Measurements from ENCODE around the gene RHCG. TPM values are rescaled to one million over a fixed set of nuclear protein-coding genes. Genes with fewer than 3 reads are reported as not detected.

The RHCG gene
- total and polyA plus RNA-seq, 2 of the 13 experiments (the other 11 are each of a cell fraction or from before 2014, with no cell fraction given): not detected

DNA sequence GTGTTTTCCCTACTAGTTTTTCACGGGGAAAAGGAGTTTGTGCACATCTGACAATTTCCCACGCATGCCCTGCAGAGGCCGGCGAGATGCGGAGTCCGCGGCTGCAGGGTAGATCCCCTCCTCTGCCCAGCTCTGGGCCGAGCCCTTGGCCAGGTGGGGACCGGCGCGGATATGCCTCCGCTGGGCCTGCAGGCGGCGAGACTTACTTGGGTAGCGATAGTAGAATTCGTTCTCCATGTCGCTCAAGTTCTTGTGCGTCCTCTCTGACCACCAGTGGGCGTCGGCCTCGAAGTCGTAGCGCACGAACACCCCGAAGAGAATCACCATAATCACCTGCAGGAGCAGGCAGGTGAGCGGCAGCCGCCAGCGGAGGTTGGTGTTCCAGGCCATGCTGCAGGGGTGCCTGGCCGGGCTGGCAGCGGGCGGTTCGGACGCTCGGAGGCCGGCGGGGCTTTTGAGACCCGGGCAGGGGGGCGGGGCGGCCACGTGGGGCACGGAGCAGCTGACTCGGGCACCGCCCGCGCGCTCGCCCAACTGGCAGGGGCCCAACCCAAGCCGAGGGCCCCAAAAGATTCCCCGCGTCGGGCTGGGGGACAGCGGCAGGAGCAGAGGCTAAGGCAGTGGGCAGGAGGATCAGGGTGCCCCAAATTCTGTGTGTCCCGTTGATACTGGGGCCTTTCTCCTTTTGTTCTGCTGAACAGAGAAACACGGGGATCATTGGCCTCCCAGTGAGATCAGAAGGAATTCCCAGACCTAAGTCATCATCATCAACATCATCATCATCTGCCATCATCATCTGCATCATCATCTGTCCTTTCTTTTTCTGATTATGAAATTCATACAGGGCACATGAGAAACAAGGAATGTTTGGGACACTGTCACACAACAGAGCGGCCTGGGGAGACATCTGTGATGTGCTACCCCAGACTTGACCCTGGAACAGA, at the start of gene RHCG (continued):
- TF ChIP-seq, protein P1, sequence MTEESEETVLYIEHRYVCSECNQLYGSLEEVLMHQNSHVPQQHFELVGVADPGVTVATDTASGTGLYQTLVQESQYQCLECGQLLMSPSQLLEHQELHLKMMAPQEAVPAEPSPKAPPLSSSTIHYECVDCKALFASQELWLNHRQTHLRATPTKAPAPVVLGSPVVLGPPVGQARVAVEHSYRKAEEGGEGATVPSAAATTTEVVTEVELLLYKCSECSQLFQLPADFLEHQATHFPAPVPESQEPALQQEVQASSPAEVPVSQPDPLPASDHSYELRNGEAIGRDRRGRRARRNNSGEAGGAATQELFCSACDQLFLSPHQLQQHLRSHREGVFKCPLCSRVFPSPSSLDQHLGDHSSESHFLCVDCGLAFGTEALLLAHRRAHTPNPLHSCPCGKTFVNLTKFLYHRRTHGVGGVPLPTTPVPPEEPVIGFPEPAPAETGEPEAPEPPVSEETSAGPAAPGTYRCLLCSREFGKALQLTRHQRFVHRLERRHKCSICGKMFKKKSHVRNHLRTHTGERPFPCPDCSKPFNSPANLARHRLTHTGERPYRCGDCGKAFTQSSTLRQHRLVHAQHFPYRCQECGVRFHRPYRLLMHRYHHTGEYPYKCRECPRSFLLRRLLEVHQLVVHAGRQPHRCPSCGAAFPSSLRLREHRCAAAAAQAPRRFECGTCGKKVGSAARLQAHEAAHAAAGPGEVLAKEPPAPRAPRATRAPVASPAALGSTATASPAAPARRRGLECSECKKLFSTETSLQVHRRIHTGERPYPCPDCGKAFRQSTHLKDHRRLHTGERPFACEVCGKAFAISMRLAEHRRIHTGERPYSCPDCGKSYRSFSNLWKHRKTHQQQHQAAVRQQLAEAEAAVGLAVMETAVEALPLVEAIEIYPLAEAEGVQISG (CRISPR knock-in tag; IDR thresholded peaks at IDR 0.05): peak; percentile 65
- TF ChIP-seq CREB1 (IDR thresholded peaks at IDR 0.05) (peak; percentile 62), CREB1 (CRISPR knock-in tag; IDR thresholded peaks at IDR 0.05) (no peak), ZNF816 (CRISPR knock-in tag; IDR thresholded peaks at IDR 0.05; ENCODE audit: borderline replicate concordance) (no peak), ZNF790 (CRISPR knock-in tag; IDR thresholded peaks at IDR 0.05; ENCODE audit: borderline replicate concordance) (no peak), CEBPG (CRISPR knock-in tag; IDR thresholded peaks at IDR 0.05) (0 out of 2 replicates have a peak, but pooled peaks have one; percentile 15), ZNF329 (CRISPR knock-in tag; IDR thresholded peaks at IDR 0.05; ENCODE audit: low read depth) (no peak), ZNF749 (CRISPR knock-in tag; IDR thresholded peaks at IDR 0.05; ENCODE audit: borderline replicate concordance) (no peak), ZNF614 (CRISPR knock-in tag; IDR thresholded peaks at IDR 0.05; ENCODE audit: borderline replicate concordance) (peak; percentile 55; the same call in 1 of the 2 replicates), NONO (IDR thresholded peaks at IDR 0.05) (no peak), NONO (CRISPR knock-in tag; conservative IDR thresholded peaks at IDR 0.05) (peak; percentile 51; the same call in 1 of the 2 replicates), RAD21 (CRISPR knock-in tag; IDR thresholded peaks at IDR 0.05) (peak; percentile 63), TCF7L2 (IDR thresholded peaks at IDR 0.05; ENCODE audit: low read depth, low read length) (no peak)
- TF ChIP-seq, protein P2, sequence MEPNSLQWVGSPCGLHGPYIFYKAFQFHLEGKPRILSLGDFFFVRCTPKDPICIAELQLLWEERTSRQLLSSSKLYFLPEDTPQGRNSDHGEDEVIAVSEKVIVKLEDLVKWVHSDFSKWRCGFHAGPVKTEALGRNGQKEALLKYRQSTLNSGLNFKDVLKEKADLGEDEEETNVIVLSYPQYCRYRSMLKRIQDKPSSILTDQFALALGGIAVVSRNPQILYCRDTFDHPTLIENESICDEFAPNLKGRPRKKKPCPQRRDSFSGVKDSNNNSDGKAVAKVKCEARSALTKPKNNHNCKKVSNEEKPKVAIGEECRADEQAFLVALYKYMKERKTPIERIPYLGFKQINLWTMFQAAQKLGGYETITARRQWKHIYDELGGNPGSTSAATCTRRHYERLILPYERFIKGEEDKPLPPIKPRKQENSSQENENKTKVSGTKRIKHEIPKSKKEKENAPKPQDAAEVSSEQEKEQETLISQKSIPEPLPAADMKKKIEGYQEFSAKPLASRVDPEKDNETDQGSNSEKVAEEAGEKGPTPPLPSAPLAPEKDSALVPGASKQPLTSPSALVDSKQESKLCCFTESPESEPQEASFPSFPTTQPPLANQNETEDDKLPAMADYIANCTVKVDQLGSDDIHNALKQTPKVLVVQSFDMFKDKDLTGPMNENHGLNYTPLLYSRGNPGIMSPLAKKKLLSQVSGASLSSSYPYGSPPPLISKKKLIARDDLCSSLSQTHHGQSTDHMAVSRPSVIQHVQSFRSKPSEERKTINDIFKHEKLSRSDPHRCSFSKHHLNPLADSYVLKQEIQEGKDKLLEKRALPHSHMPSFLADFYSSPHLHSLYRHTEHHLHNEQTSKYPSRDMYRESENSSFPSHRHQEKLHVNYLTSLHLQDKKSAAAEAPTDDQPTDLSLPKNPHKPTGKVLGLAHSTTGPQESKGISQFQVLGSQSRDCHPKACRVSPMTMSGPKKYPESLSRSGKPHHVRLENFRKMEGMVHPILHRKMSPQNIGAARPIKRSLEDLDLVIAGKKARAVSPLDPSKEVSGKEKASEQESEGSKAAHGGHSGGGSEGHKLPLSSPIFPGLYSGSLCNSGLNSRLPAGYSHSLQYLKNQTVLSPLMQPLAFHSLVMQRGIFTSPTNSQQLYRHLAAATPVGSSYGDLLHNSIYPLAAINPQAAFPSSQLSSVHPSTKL (CRISPR knock-in tag; IDR thresholded peaks at IDR 0.05): 0 out of 2 replicates have a peak, but pooled peaks have one; percentile 14
- TF ChIP-seq, protein P3, sequence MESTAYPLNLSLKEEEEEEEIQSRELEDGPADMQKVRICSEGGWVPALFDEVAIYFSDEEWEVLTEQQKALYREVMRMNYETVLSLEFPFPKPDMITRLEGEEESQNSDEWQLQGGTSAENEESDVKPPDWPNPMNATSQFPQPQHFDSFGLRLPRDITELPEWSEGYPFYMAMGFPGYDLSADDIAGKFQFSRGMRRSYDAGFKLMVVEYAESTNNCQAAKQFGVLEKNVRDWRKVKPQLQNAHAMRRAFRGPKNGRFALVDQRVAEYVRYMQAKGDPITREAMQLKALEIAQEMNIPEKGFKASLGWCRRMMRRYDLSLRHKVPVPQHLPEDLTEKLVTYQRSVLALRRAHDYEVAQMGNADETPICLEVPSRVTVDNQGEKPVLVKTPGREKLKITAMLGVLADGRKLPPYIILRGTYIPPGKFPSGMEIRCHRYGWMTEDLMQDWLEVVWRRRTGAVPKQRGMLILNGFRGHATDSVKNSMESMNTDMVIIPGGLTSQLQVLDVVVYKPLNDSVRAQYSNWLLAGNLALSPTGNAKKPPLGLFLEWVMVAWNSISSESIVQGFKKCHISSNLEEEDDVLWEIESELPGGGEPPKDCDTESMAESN (CRISPR knock-in tag; conservative IDR thresholded peaks at IDR 0.05): 0 out of 2 replicates have a peak, but pooled peaks have one; percentile 27
- TF ChIP-seq, protein P4, sequence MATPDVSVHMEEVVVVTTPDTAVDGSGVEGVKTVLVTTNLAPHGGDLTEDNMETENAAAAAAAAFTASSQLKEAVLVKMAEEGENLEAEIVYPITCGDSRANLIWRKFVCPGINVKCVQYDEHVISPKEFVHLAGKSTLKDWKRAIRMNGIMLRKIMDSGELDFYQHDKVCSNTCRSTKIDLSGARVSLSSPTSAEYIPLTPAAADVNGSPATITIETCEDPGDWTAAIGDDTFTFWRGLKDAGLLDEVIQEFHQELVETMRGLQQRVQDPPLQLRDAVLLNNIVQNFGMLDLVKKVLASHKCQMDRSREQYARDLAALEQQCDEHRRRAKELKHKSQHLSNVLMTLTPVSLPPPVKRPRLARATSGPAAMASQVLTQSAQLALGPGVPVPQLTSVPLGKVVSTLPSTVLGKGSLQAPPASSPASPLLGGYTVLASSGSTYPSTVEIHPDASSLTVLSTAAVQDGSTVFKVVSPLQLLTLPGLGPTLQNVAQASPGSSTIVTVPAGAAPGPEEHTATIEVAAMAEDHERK (CRISPR knock-in tag; IDR thresholded peaks at IDR 0.05; ENCODE audit: low read depth): no peak
